IMR-90 (cell line): ENCODE measurements around the gene TENM4. TPM values are rescaled to one million over a fixed set of nuclear protein-coding genes. Genes with fewer than 3 reads are reported as not detected.

Source experiments
- ATAC-seq: fragments of 200-7000 bp; cut with Tn5 transposase; 2 replicates; pipeline ENCODE4 v1.9.1; 2020; ENCODE audit warnings: low read depth, mild to moderate bottlenecking, moderate library complexity
- BruUV-seq: library from RNA; stranded (reverse); fragments of 400-500 nt; replicated peaks from 2 replicates; lab custom pipeline; 2021; lab: Mats Ljungman, UMichigan
- CTCF ChIA-PET: fragments of 300-600 bp; formaldehyde crosslinking; extraction: SDS; loops from one replicate; lab custom pipeline; 2021; ENCODE audit warnings: antibody characterized with exemption; lab: Yijun Ruan, JAX
- POLR2A ChIA-PET: fragments of 300-600 bp; sonication (Branson Sonifier 250); formaldehyde crosslinking; loops from one replicate; lab custom pipeline; 2022; ENCODE audit warnings: antibody characterized with exemption; ENCODE audit not compliant: unreplicated experiment; lab: Charles Lee
- DNase-seq: peaks from one replicate; pipeline ENCODE4 v3.0.0; 2013
- H2AFZ ChIP-seq: replicated peaks from 2 replicates; pipeline ENCODE3; 2013; ENCODE audit warnings: low read length, mild to moderate bottlenecking; ENCODE audit not compliant: poor library complexity
- H2AK5ac ChIP-seq: 2 replicates; pipeline ENCODE4 v1.6.1; 2013; ENCODE audit warnings: low read depth, low read length, inconsistent platforms
- H2AK9ac ChIP-seq: replicated peaks from 2 replicates; pipeline ENCODE3; 2013; ENCODE audit warnings: mild to moderate bottlenecking, low read depth, low read length, moderate library complexity; ENCODE audit not compliant: poor library complexity
- H2BK120ac ChIP-seq: 2 replicates; pipeline ENCODE4 v1.6.1; 2013; ENCODE audit warnings: low read depth, low read length, inconsistent platforms
- H2BK15ac ChIP-seq: 3 replicates; pipeline ENCODE4 v1.6.1; 2013; ENCODE audit warnings: low read depth, low read length, inconsistent platforms
- H2BK20ac ChIP-seq: 2 replicates; pipeline ENCODE4 v1.6.1; 2013; ENCODE audit warnings: low read depth, mild to moderate bottlenecking, inconsistent platforms, low read length, moderate library complexity
- H2BK5ac ChIP-seq: 2 replicates; pipeline ENCODE4 v1.6.1; 2013; ENCODE audit warnings: mild to moderate bottlenecking, low read depth, low read length, inconsistent platforms; ENCODE audit not compliant: poor library complexity, severe bottlenecking
- H3K14ac ChIP-seq: replicated peaks from 2 replicates; pipeline ENCODE4 v1.6.1; 2013; ENCODE audit warnings: low read depth, low read length, inconsistent platforms
- H3K18ac ChIP-seq: 2 replicates; pipeline ENCODE4 v1.6.1; 2013; ENCODE audit warnings: low read depth, low read length, control low read depth
- H3K23ac ChIP-seq: 2 replicates; pipeline ENCODE4 v1.6.1; 2013; ENCODE audit warnings: low read depth, low read length, inconsistent platforms
- H3K27ac ChIP-seq: 2 replicates; pipeline ENCODE4 v1.5.1; 2013; ENCODE audit warnings: mild to moderate bottlenecking, control low read depth, low read length; ENCODE audit not compliant: insufficient read depth
- H3K27me3 ChIP-seq: 2 replicates; pipeline ENCODE4 v1.6.1; 2013; ENCODE audit warnings: low read length; ENCODE audit not compliant: control insufficient read depth, insufficient read depth
- H3K36me3 ChIP-seq: 2 replicates; pipeline ENCODE4 v1.6.1; 2013; ENCODE audit warnings: low read length, mixed read lengths; ENCODE audit not compliant: control insufficient read depth, insufficient read depth
- H3K4ac ChIP-seq: 2 replicates; pipeline ENCODE4 v1.6.1; 2013; ENCODE audit warnings: low read depth, low read length, inconsistent platforms
- H3K4me1 ChIP-seq: 2 replicates; pipeline ENCODE4 v1.6.1; 2013; ENCODE audit warnings: low read length, mixed read lengths; ENCODE audit not compliant: control insufficient read depth, insufficient read depth
- H3K4me2 ChIP-seq: 2 replicates; pipeline ENCODE4 v1.6.1; 2013; ENCODE audit warnings: low read depth, mild to moderate bottlenecking, control low read depth, low read length, moderate library complexity
- H3K4me3 ChIP-seq: 2 replicates; pipeline ENCODE4 v1.5.1; 2013; ENCODE audit warnings: low read depth, mild to moderate bottlenecking, control low read depth, low read length, moderate library complexity; ENCODE audit not compliant: insufficient read depth
- H3K56ac ChIP-seq: 2 replicates; pipeline ENCODE4 v1.6.1; 2013; ENCODE audit warnings: low read length, inconsistent platforms; ENCODE audit not compliant: insufficient read depth; ENCODE audit errors: extremely low read depth
- H3K79me1 ChIP-seq, 2 experiments: 2 replicates each; pipeline ENCODE4 v1.6.1; 2013; ENCODE audit warnings: low read length in 2 of 2, inconsistent platforms in 1 of 2, low read depth in 1 of 2
- H3K9ac ChIP-seq: 2 replicates; pipeline ENCODE4 v1.6.1; 2013; ENCODE audit warnings: low read depth, low read length, control low read depth
- H3K9me1 ChIP-seq: 2 replicates; pipeline ENCODE4 v1.6.1; 2013; ENCODE audit warnings: low read length, inconsistent platforms; ENCODE audit not compliant: insufficient read depth
- H3K9me3 ChIP-seq: 2 replicates; pipeline ENCODE4 v1.6.1; 2013; ENCODE audit warnings: low read length; ENCODE audit not compliant: control insufficient read depth, insufficient read depth
- H4K20me1 ChIP-seq: 2 replicates; pipeline ENCODE4 v1.6.1; 2013; ENCODE audit warnings: low read length, inconsistent platforms; ENCODE audit not compliant: insufficient read depth
- H4K5ac ChIP-seq: 2 replicates; pipeline ENCODE4 v1.6.1; 2013; ENCODE audit warnings: mild to moderate bottlenecking, low read depth, low read length, control low read depth
- H4K8ac ChIP-seq, 2 experiments: 2 replicates each; pipeline ENCODE4 v1.6.1; 2013; ENCODE audit warnings: low read depth in 2 of 2, low read length in 2 of 2, control low read depth in 1 of 2, inconsistent platforms in 1 of 2
- H4K91ac ChIP-seq: 2 replicates; pipeline ENCODE4 v1.6.1; 2013; ENCODE audit warnings: low read depth, low read length, inconsistent platforms; ENCODE audit not compliant: insufficient read depth
- CHD1 ChIP-seq: IDR thresholded peaks from 2 replicates; pipeline ENCODE4 v1.6.1; 2012; ENCODE audit warnings: low read depth, low read length, improper control_type of control experiment
- MAFK ChIP-seq: IDR thresholded peaks from 2 replicates; pipeline ENCODE4 v1.6.1; 2012; ENCODE audit warnings: low read depth, low read length, improper control_type of control experiment
- MAZ ChIP-seq: IDR thresholded peaks from 2 replicates; pipeline ENCODE4 v1.6.1; 2012; ENCODE audit warnings: low read depth, mild to moderate bottlenecking, low read length, improper control_type of control experiment, moderate library complexity, borderline replicate concordance
- MXI1 ChIP-seq: IDR thresholded peaks from 2 replicates; pipeline ENCODE4 v1.6.1; 2012; ENCODE audit warnings: low read depth, mild to moderate bottlenecking, low read length, moderate library complexity, borderline replicate concordance
- NFE2L2 ChIP-seq: fragments of 150-350 bp; IDR thresholded peaks from 2 replicates; pipeline ENCODE4 v1.6.1; 2016; ENCODE audit warnings: low read depth, mild to moderate bottlenecking, low read length
- RAD21 ChIP-seq: IDR thresholded peaks from 2 replicates; pipeline ENCODE4 v1.6.1; 2012; ENCODE audit warnings: low read length, improper control_type of control experiment
- RFX5 ChIP-seq: IDR thresholded peaks from 2 replicates; pipeline ENCODE4 v1.8.0; 2012; ENCODE audit warnings: low read depth, mild to moderate bottlenecking, low read length, moderate library complexity
- SMC3 ChIP-seq: fragments of 150-350 bp; IDR thresholded peaks from 2 replicates; pipeline ENCODE4 v1.6.1; 2016; ENCODE audit warnings: low read depth, mild to moderate bottlenecking, antibody characterized with exemption, low read length, moderate library complexity
- WGBS, 2 experiments: methylation state at CpG; one replicate each; pipeline versions ENCODE4 v1.1.5 to v1.1.7; 2013; ENCODE audit warnings: missing lambda C conversion rate in 2 of 2; ENCODE audit not compliant: insufficient read length in 1 of 2; ENCODE audit errors: extremely low coverage in 2 of 2; 5-methylcytosine and 5-hydroxymethylcytosine counted together
- dilution Hi-C: fragments of 300-500 bp; cut with HindIII; formaldehyde crosslinking; loops from one replicate; pipeline ENCODE4 v1.14.3; 2018; ENCODE audit warnings: low sequenced_read_pairs; ENCODE audit not compliant: unreplicated experiment
- in situ Hi-C: fragments of 300-500 bp; cut with MboI; formaldehyde crosslinking; loops from 3 replicates; pipeline ENCODE4 v1.14.3; 2019; ENCODE audit warnings: low sequenced_read_pairs, inconsistent platforms, mixed read lengths
- intact Hi-C: fragments of 100-400 bp; cut with micrococcal nuclease; formaldehyde crosslinking; loops from 2 replicates; pipeline ENCODE4 v1.10.0; 2022
- polyA plus RNA-seq, 3 experiments: library from polyadenylated mRNA; depleted of rRNA; stranded (reverse); fragments of >200 nt; gene quantifications; 2 replicates each; pipeline ENCODE4 v1.2.3, GENCODE V29; 2012; ENCODE audit warnings: low replicate concordance in 1 of 3
- total RNA-seq: library from RNA; depleted of rRNA; stranded (reverse); fragments of >200 nt; gene quantifications from 2 replicates; pipeline ENCODE4 v1.2.3, GENCODE V29; 2012
- TF ChIP-seq, protein P1 (sequence below): fragments of 150-350 bp; IDR thresholded peaks from 2 replicates; pipeline ENCODE4 v1.6.1; 2017; ENCODE audit warnings: mild to moderate bottlenecking, antibody characterized with exemption, low read length, low read depth
- TF ChIP-seq, protein P2 (sequence below): fragments of 150-350 bp; IDR thresholded peaks from 2 replicates; pipeline ENCODE4 v1.6.1; 2016; ENCODE audit warnings: low read depth, mild to moderate bottlenecking, low read length, moderate library complexity, borderline replicate concordance
- TF ChIP-seq, protein P3 (sequence below): conservative IDR thresholded peaks from 2 replicates; pipeline ENCODE4 v1.5.1; 2012; ENCODE audit warnings: mild to moderate bottlenecking, low read depth, low read length, improper control_type of control experiment

The TENM4 gene
- total and polyA plus RNA-seq, 2 of the 4 experiments (the other 2 are of a cell fraction), result 7.4 to 9.0 TPM

DNA sequence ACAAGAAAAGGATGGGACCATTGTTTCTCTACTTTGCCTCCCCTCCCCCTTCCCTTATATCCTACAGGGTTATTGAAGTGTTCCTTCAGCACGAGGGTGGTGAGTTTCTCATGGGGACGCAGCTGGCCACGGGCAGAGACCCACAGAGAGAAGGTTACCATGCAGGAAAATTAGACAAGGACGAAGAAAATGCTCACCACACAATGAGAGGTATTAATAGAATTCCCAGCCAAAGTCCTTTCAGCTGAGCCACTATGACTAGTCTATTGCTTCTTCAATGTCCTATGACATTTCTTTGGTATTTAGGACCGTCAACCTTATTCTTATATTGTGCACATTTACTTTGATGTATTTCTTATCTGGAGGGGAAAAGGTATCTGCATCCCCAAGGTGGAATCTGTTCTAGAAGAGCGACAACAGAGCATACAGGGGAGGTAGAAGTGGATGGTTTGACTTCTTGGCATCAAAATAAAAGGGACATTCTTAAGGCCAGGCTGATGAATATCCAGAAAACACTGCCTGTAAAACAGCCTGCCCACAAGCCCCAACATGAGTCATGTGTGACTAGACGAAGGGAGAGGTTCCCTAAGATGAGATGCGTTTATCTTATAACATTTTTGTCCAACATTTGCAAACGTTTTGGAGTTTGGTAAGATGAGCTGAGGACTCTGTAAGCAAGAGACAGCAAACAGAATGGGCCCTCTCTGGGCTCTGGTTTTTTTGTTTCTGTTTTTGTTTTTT, 656.3 kb downstream of the TENM4 start (continued):
- TF ChIP-seq SMC3, result peak; percentile 16; the same call in 1 of the 2 replicates
- TF ChIP-seq MAZ, result no peak

DNA sequence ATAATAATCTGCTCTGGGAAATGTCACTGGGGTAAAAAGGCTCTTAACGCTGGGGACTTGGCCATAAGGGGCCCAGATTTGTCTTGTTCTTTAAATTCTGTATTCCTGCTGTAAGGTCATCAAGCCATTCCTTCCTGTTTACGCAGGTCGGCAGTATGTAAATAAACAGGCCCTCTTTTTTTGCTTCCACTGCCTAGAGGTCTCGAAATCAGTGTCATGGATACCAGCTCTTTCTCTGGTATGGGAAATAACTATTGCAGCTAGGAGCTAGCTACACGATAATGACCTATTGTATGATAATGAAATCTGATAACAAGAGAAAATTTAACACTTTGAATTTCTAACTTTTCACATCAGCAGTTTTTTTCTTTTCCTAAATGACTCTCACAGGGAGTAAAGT, 657.0 kb downstream of the TENM4 start:
- Histone ChIP-seq H3K4me2 (peak overlapping the region; percentile 60; the same call in 1 of the 2 replicates), H3K4me1 (peaks cover 29% of the 10 kb centered on the region), H3K9me1 (peaks cover 22% of the 10 kb centered on the region), H2BK20ac (peak overlapping the region; percentile 62; the same call in 1 of the 2 replicates), H4K20me1 (no peaks in the 10 kb centered on the region), H3K36me3 (peaks cover 6% of the 10 kb centered on the region; the same call in 1 of the 2 replicates), H3K4ac (no peak overlapping the region), H4K5ac (peak overlapping the region; percentile 86; the same call in 1 of the 2 replicates), H2BK15ac (peak overlapping the region; percentile 92; the same call in 2 of the 3 replicates), H3K9ac (no peak overlapping the region), H2BK5ac (peak overlapping the region; percentile 97), H2AK9ac (no peak overlapping the region), H3K79me1 (no peaks in the 10 kb centered on the region), H3K4me3 (no peak overlapping the region), H3K27me3 (no peaks in the 10 kb centered on the region), H2AFZ (no peak overlapping the region), H4K91ac (no peak overlapping the region), H3K27ac (peak overlapping the region; percentile 46; the same call in 1 of the 2 replicates), H3K9me3 (no peaks in the 10 kb centered on the region), H2BK120ac (peak overlapping the region; percentile 94), H3K18ac (peak overlapping the region; percentile 99; the same call in 1 of the 2 replicates), H3K14ac (peak overlapping the region; percentile 56), H3K23ac (no peak overlapping the region), H3K56ac (no peak overlapping the region), H2AK5ac (peak overlapping the region; percentile 49; the same call in 1 of the 2 replicates), H4K8ac (no peak overlapping the region)
- POLR2A ChIA-PET, result no interaction called here
- ATAC-seq, result no peak
- WGBS, 2 experiments, result no CpG with 5 or more reads among the region's 5 CpGs
- dilution Hi-C loops (no loop called here), in situ Hi-C loops (no loop called here), intact Hi-C loops (no loop called here)
- CTCF ChIA-PET, result interaction anchor here (0.8 kb wide), 1 partner anchor 10 kb away, joined by 3 read pairs; no protein-coding TSS in a partner anchor
- BruUV-seq, result no TSS peak
- no peak for DNase-seq
- TF ChIP-seq SMC3 (no peak), RAD21 (no peak), RFX5 (no peak), NFE2L2 (no peak), MAFK (no peak), CHD1 (no peak), MXI1 (no peak), MAZ (no peak)
- TF ChIP-seq, protein P1, sequence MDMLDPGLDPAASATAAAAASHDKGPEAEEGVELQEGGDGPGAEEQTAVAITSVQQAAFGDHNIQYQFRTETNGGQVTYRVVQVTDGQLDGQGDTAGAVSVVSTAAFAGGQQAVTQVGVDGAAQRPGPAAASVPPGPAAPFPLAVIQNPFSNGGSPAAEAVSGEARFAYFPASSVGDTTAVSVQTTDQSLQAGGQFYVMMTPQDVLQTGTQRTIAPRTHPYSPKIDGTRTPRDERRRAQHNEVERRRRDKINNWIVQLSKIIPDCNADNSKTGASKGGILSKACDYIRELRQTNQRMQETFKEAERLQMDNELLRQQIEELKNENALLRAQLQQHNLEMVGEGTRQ, result no peak
- TF ChIP-seq, protein P2, sequence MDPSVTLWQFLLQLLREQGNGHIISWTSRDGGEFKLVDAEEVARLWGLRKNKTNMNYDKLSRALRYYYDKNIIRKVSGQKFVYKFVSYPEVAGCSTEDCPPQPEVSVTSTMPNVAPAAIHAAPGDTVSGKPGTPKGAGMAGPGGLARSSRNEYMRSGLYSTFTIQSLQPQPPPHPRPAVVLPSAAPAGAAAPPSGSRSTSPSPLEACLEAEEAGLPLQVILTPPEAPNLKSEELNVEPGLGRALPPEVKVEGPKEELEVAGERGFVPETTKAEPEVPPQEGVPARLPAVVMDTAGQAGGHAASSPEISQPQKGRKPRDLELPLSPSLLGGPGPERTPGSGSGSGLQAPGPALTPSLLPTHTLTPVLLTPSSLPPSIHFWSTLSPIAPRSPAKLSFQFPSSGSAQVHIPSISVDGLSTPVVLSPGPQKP, result no peak
- TF ChIP-seq, protein P3, sequence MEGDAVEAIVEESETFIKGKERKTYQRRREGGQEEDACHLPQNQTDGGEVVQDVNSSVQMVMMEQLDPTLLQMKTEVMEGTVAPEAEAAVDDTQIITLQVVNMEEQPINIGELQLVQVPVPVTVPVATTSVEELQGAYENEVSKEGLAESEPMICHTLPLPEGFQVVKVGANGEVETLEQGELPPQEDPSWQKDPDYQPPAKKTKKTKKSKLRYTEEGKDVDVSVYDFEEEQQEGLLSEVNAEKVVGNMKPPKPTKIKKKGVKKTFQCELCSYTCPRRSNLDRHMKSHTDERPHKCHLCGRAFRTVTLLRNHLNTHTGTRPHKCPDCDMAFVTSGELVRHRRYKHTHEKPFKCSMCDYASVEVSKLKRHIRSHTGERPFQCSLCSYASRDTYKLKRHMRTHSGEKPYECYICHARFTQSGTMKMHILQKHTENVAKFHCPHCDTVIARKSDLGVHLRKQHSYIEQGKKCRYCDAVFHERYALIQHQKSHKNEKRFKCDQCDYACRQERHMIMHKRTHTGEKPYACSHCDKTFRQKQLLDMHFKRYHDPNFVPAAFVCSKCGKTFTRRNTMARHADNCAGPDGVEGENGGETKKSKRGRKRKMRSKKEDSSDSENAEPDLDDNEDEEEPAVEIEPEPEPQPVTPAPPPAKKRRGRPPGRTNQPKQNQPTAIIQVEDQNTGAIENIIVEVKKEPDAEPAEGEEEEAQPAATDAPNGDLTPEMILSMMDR, result no peak
